Activated CD8-positive, alpha-beta memory T cell treated with anti-CD3 and anti-CD28 coated beads, Interleukin-2, amount 50 U/mL, for 48 hours (primary cell): ENCODE measurements around the gene GPR37L1.
"Not testable (repeated sequence)": the region's sequence is repeated elsewhere in the genome, so short reads cannot be mapped to it uniquely, and the experiment has no call there.

ENCODE experiments used
- DNase-seq: peaks from one replicate; pipeline ENCODE4 v3.0.0-alpha.2; 2020

GPR37L1 gene

DNA sequence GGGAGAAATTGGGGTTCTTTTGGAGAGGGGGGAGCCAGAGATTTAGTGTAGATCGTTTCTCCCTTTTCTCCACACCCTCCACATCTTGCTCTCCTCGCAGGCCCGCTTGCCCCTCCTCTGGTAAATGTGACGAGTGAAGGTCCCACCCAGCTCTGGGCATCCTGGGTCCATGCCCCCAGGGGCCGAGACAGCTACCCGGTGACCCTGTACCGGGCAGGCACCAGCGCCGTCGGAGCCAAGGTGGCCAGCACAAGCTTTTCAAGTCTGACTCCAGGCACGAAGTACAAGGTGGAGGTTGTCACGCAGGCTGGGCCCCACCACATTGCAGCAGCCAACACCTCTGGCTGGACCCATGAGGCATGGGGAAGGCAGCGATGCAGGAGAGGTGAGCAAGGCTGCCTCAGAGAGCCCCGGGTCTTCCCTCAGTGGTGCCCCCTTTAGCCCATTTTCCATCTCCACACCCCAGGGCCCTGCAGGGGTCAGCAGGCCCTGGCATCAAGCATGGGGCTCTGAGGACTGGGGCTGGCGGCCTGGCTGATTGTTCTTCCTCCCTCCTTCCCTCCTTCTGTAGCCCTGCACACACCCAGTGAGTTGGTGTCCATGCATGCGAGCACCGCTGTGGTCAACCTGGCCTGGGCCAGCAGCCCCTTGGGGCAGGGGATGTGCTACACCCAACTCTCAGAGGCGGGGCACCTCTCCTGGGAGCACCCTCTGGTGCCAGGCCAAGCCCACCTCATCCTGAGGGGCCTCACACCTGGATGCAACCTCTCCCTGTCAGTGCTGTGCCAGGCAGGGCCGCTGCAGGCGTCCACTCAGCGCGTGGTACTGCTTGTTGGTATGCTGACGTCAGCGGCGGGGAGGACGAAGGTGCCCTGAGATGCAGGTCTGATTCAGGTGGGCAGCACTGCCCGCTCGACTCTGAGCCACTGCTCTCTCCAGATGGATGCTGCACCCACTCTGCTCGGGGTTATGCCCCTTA lies 54.5 kb downstream of the GPR37L1 start:
- no peak for DNase-seq

DNA sequence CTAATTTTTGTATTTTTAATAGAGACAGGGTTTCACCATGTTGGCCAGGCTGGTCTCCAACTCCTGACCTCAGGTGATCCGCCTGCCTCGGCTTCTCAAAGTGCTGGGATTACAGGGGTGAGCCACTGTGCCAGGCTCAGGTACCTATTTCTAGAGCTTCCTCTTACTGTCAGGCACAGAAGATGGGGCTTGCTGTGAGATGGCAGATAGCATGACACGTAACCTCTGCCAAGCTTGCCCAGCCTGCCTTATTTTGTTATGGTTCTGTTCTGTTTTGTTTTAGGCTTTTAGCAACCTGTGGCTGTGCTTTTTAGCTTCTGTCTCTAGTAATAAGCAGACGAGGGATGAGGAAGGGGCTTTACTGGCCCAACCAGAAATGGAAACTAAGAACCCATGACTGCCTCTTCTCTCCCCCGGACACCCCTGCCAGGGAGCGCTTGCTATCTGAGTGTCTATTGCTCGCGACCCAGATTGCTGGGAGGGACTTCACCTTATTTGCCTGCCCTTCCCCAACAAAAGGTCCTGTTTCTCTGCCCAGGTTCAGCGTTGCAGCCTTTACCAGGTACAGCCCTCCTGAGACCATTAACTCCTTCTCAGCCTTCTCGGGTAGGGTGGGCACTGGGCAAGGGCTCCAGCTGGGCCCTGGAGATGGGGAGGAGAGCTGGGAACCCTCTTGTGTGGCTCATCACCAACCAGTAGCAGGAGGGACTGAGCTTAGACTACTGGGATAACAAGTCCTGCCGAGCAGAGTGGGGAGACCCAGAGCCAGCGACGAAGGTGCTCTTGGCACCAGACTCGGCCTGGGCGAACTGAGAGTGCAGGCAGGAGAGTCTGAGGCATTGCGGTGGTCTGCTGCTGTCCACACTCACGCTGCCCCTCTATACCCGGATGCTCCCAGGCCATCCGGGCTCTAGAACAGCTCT lies 57.4 kb downstream of the GPR37L1 start:
- DNase-seq = no peak

DNA sequence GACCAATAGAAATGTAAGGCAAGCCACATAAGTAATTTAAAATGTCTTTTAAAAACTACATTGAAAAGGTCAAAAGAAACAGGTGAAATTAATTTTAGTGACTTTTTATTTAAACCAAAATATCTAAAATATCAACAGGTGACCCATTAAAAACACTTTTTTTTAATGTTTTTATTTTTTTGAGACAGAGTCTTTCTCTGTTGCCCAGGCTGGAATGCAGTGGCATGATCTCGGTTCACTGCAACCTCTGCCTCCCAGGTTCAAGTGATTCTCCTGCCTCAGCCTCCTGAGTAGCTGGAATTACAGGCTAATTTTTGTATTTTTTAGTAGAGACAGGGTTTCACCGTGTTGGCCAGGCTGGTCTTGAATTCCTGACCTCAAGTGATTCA lies 58.0 kb downstream of the GPR37L1 start:
- not testable (repeated sequence) for DNase-seq

DNA sequence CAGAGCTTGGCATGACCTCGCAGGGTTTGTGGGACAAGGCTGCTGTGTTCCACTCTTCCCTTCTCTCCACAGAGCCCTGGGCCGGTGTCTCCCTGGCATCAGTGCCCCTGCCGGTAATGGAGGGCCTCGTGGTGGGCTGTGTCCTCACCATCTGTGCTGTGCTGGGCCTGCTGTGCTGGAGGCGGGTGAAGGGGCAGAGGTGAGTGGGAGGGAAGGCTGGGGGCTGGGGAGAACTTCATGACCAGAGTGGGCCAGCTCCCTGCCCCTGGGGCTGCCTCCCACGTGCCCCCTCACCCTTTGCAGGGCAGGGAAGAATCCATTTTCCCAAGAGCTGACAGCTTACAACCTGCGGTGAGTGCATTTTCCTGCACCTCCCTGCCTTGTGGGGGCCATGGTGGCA lies 58.9 kb downstream of the GPR37L1 start:
- no peak for DNase-seq

DNA sequence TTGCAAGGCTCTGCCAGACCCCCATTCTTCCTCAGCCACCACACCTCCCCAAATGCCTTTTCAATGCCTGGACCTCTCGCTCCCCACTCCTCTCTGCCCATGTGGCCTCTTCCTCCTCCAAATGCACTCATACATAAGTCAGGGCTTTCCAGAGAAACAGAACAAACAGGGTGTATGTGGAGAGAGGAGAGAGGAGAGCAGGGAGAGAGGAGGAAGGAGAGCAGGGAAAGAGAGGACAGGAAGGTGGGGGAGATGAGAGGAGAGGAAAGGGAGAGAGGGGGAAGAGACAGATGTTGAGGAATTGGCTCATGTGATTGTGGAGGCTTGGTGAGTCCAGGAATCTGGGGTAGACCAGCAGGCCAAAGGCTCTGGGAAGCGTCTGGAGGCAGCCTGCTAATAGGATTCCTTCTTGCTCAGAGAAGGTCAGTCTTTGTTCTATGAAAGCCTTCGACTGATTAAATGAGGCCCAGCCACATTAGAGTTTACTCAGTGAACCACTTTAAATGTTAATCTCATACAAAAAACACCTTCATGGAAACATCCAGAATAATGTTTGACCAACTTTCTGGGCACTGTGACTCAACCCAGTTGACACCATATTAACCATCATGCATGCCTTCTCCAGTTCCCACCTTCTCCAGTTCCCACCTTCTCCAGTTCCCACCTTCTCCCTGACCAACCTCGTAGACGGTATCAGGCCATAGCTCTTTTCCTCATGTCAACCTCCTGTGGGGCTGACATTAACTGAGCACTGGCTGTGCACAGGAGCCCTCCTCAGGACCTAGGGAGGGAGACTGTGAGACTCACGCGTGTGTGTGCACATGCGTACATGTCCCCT lies 59.5 kb downstream of the GPR37L1 start:
- no peak for DNase-seq
